Liver (tissue), 9 donors: ENCODE data around the gene LHFPL2. TPM values are rescaled to one million over a fixed set of nuclear protein-coding genes. Genes with fewer than 3 reads are reported as not detected.

Experiments used
- DNase-seq: peaks from one replicate; pipeline ENCODE4 v3.0.0-alpha.2; 2017; ENCODE audit warnings: low spot score
- H3K27ac ChIP-seq, 2 donors: one replicate each; pipeline ENCODE4 v1.7.0; 2013; ENCODE audit warnings: inconsistent platforms in 2 of 2, low read length in 2 of 2, control low read depth in 1 of 2, low read depth in 1 of 2, mild to moderate bottlenecking in 1 of 2
- H3K27me3 ChIP-seq, 4 donors: one replicate each; pipeline versions ENCODE4 v1.6.1 to v1.7.0; 2013; ENCODE audit warnings: low read length in 3 of 4, inconsistent platforms in 1 of 4, mild to moderate bottlenecking in 1 of 4, moderate library complexity in 1 of 4; ENCODE audit not compliant: control insufficient read depth in 4 of 4, insufficient read depth in 4 of 4
- H3K36me3 ChIP-seq, 4 donors: one replicate each; pipeline versions ENCODE4 v1.6.1 to v1.7.0; 2013; ENCODE audit warnings: low read length in 3 of 4, mild to moderate bottlenecking in 3 of 4, low read depth in 1 of 4, moderate library complexity in 1 of 4; ENCODE audit not compliant: control insufficient read depth in 4 of 4, insufficient read depth in 3 of 4
- H3K4me1 ChIP-seq, 4 donors: one replicate each; pipeline versions ENCODE4 v1.6.1 to v1.7.0; 2013; ENCODE audit warnings: low read length in 3 of 4, mild to moderate bottlenecking in 3 of 4, moderate library complexity in 1 of 4; ENCODE audit not compliant: control insufficient read depth in 4 of 4, insufficient read depth in 4 of 4
- H3K4me3 ChIP-seq, 3 donors: one replicate each; pipeline versions ENCODE4 v1.6.1 to v1.7.0; 2013; ENCODE audit warnings: low read length in 3 of 3, control low read depth in 1 of 3, low read depth in 1 of 3, mild to moderate bottlenecking in 1 of 3
- H3K9ac ChIP-seq, 2 donors: one replicate each; pipeline ENCODE4 v1.7.0; 2013; ENCODE audit warnings: low read length in 2 of 2, mild to moderate bottlenecking in 2 of 2, moderate library complexity in 2 of 2, control low read depth in 1 of 2, low read depth in 1 of 2
- H3K9me3 ChIP-seq, 4 donors: one replicate each; pipeline versions ENCODE4 v1.6.1 to v1.7.0; 2013; ENCODE audit warnings: low read length in 3 of 4; ENCODE audit not compliant: control insufficient read depth in 4 of 4
- EGR1 ChIP-seq, 2 donors: IDR thresholded peaks; 2 replicates each; pipeline ENCODE4 v1.6.1; 2016 to 2018; ENCODE audit warnings: antibody characterized with exemption in 2 of 2, low read depth in 2 of 2
- FOXA1 ChIP-seq: IDR thresholded peaks from 2 replicates; pipeline ENCODE4 v1.6.1; 2016; ENCODE audit warnings: antibody characterized with exemption
- GABPA ChIP-seq, 2 donors: IDR thresholded peaks in 1 of 2; conservative IDR thresholded peaks in 1 of 2; 2 replicates each; pipeline ENCODE4 v1.6.1; 2016; ENCODE audit warnings: antibody characterized with exemption in 2 of 2, mild to moderate bottlenecking in 1 of 2, moderate library complexity in 1 of 2
- HNF4G ChIP-seq: IDR thresholded peaks from 2 replicates; pipeline ENCODE4 v1.6.1; 2016; ENCODE audit warnings: antibody characterized with exemption
- JUND ChIP-seq, 2 donors: IDR thresholded peaks; 2 replicates each; pipeline ENCODE4 v1.6.1; 2016; ENCODE audit warnings: antibody characterized with exemption in 2 of 2
- NR2F2 ChIP-seq: IDR thresholded peaks from 2 replicates; pipeline ENCODE4 v1.6.1; 2016; ENCODE audit warnings: antibody characterized with exemption
- RAD21 ChIP-seq, 2 donors: IDR thresholded peaks; 2 replicates each; pipeline ENCODE4 v1.6.1; 2016; ENCODE audit warnings: antibody characterized with exemption in 2 of 2, mild to moderate bottlenecking in 2 of 2
- RXRA ChIP-seq, 2 donors: IDR thresholded peaks; 2 replicates each; pipeline ENCODE4 v1.6.1; 2017 to 2018; ENCODE audit warnings: antibody characterized with exemption in 2 of 2, mild to moderate bottlenecking in 1 of 2
- TAF1 ChIP-seq: conservative IDR thresholded peaks from 2 replicates; pipeline ENCODE4 v1.6.1; 2016; ENCODE audit warnings: antibody characterized with exemption, mild to moderate bottlenecking
- YY1 ChIP-seq: IDR thresholded peaks from 2 replicates; pipeline ENCODE4 v1.6.1; 2016; ENCODE audit warnings: antibody characterized with exemption, mild to moderate bottlenecking
- WGBS: extraction: QIAGEN DNeasy Blood & Tissue Kit; methylation state at CpG from one replicate; pipeline ENCODE4 v1.1.7; 2013; 5-methylcytosine and 5-hydroxymethylcytosine counted together
- polyA plus RNA-seq, 2 donors: library from polyadenylated mRNA; stranded (reverse) in 1 of 2; unstranded in 1 of 2; fragments of 200-250 nt in 1 of 2; fragments of >200 nt in 1 of 2; fragmentation: Nextera tagmentation in 1 of 2; extraction: Ambion mirVana in 1 of 2; gene quantifications; one replicate each; pipeline versions ENCODE4 v1.2.1 to v1.2.3, GENCODE V29; 2013 to 2015
- total RNA-seq, 2 donors: library from RNA; depleted of rRNA; stranded (reverse); fragments of >200 nt; gene quantifications; one replicate each; pipeline ENCODE4 v1.2.3, GENCODE V29; 2014
- TF ChIP-seq, protein P1 (sequence below): fragments of 150-350 bp; IDR thresholded peaks from 2 replicates; pipeline ENCODE4 v1.5.1; 2017; ENCODE audit warnings: improper control_type of control experiment, low read depth, low read length; ENCODE audit not compliant: missing input control
- TF ChIP-seq, protein P2 (sequence below): IDR thresholded peaks from 2 replicates; pipeline ENCODE4 v1.6.1; 2016; ENCODE audit warnings: antibody characterized with exemption, mild to moderate bottlenecking
- donor health status: healthy.
- donor health status: healthy.
- donor health status: healthy.
- donor health status: healthy.
- donor health status: healthy.

The LHFPL2 gene
- total and polyA plus RNA-seq, 4 donors = 1.6 to 9.4 (median 5.6) TPM

- no peak for DNase-seq
- Histone ChIP-seq H3K27me3 (no peaks in the 10 kb centered on the region), H3K27ac (no peak overlapping the region), H3K9me3 (no peaks in the 10 kb centered on the region), H3K4me1 (peaks cover 0 to 7% (median 0%) of the 10 kb centered on the region in 4 donors), H3K9ac (no peak overlapping the region), H3K36me3 (no peaks in the 10 kb centered on the region), H3K4me3 (no peak overlapping the region)
- no peak for TF ChIP-seq HNF4G
- no peak for TF ChIP-seq GABPA (IDR thresholded peaks at IDR 0.05 in 1 of 2, conservative IDR thresholded peaks at IDR 0.05 in 1 of 2)
- TF ChIP-seq, protein P1, sequence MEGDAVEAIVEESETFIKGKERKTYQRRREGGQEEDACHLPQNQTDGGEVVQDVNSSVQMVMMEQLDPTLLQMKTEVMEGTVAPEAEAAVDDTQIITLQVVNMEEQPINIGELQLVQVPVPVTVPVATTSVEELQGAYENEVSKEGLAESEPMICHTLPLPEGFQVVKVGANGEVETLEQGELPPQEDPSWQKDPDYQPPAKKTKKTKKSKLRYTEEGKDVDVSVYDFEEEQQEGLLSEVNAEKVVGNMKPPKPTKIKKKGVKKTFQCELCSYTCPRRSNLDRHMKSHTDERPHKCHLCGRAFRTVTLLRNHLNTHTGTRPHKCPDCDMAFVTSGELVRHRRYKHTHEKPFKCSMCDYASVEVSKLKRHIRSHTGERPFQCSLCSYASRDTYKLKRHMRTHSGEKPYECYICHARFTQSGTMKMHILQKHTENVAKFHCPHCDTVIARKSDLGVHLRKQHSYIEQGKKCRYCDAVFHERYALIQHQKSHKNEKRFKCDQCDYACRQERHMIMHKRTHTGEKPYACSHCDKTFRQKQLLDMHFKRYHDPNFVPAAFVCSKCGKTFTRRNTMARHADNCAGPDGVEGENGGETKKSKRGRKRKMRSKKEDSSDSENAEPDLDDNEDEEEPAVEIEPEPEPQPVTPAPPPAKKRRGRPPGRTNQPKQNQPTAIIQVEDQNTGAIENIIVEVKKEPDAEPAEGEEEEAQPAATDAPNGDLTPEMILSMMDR = no peak
- no peak for TF ChIP-seq FOXA1
- no peak for TF ChIP-seq NR2F2
- TF ChIP-seq JUND (IDR thresholded peaks at IDR 0.05) = no peak
- TF ChIP-seq YY1 = no peak
- TF ChIP-seq, protein P2, sequence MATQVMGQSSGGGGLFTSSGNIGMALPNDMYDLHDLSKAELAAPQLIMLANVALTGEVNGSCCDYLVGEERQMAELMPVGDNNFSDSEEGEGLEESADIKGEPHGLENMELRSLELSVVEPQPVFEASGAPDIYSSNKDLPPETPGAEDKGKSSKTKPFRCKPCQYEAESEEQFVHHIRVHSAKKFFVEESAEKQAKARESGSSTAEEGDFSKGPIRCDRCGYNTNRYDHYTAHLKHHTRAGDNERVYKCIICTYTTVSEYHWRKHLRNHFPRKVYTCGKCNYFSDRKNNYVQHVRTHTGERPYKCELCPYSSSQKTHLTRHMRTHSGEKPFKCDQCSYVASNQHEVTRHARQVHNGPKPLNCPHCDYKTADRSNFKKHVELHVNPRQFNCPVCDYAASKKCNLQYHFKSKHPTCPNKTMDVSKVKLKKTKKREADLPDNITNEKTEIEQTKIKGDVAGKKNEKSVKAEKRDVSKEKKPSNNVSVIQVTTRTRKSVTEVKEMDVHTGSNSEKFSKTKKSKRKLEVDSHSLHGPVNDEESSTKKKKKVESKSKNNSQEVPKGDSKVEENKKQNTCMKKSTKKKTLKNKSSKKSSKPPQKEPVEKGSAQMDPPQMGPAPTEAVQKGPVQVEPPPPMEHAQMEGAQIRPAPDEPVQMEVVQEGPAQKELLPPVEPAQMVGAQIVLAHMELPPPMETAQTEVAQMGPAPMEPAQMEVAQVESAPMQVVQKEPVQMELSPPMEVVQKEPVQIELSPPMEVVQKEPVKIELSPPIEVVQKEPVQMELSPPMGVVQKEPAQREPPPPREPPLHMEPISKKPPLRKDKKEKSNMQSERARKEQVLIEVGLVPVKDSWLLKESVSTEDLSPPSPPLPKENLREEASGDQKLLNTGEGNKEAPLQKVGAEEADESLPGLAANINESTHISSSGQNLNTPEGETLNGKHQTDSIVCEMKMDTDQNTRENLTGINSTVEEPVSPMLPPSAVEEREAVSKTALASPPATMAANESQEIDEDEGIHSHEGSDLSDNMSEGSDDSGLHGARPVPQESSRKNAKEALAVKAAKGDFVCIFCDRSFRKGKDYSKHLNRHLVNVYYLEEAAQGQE = no peak
- TF ChIP-seq RAD21 (IDR thresholded peaks at IDR 0.05) = no peak
- 84% methylated on average over 8 of the region's 8 CpGs for whole genome bisulfite sequencing
Observed at GRCh38 chr5:78577071-78577807, 71.3 kb downstream of the LHFPL2 start.

DNA sequence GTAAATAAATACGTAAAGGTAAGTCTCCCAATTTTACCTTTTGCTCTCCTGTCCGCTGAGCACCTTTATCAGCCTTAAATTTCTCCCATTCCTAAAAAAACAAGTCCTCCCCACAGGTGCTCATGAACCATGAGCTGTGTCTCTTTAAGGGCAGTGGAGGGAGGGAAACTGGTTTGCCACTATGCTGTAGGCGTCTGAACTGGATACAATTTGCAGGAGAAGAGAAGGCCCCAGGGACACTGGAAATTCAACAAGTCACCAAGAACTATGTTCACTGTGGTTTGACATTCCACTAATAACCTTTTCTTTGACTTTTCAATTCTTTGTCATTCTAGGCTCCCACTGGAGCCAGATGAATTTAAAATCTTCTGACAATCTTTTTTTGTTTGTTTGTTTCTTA, 72.2 kb downstream of the LHFPL2 start:
- Histone ChIP-seq H3K9me3 (no peaks in the 10 kb centered on the region), H3K4me3 (no peak overlapping the region), H3K36me3 (no peaks in the 10 kb centered on the region), H3K27me3 (no peaks in the 10 kb centered on the region), H3K27ac (no peak overlapping the region), H3K9ac (no peak overlapping the region), H3K4me1 (peaks cover 0 to 7% (median 0%) of the 10 kb centered on the region in 4 donors)
- TF ChIP-seq, protein P1 = no peak
- TF ChIP-seq GABPA (IDR thresholded peaks at IDR 0.05 in 1 of 2, conservative IDR thresholded peaks at IDR 0.05 in 1 of 2) (no peak), EGR1 (IDR thresholded peaks at IDR 0.05; ENCODE audit: low read depth in 2 of 2) (no peak), TAF1 (no peak), RXRA (IDR thresholded peaks at IDR 0.05) (no peak)
- 91% methylated on average over 3 of the region's 3 CpGs for WGBS
- DNase-seq = no peak
